ENCODE results near the gene SGSM2. TPM values are rescaled to one million over a fixed set of nuclear protein-coding genes. Genes with fewer than 3 reads are reported as not detected.
A peak's percentile ranks its signal among the peaks of the same experiment; 100 is the strongest.

Gene SGSM2
- total RNA-seq, 4 donors from 2014 or later = 32.9 to 58.6 (median 47.4) TPM

DNA sequence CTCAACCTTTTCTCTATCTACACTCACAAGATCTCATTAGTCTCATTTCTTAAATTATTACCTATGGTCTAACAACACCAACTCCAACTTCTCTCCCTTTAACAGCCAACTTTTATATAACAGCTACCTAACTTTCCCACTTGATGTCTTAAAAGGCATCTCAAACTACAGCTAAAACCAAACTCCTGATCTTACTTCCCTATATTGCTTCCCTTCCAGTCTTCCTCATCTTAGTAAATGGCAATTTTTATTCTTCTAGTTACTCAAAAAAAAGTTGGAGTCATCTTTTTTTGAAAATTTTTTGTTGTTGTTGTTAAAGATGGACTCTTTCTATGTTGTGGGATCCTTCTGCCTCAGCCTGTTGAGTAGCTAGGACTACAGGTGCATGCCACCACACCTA, 18.2 kb upstream of the SGSM2 start:
- Histone ChIP-seq H3K4me3 (no peak overlapping the region), H3K27ac (no peak overlapping the region), H3K36me3 (peaks cover 0 to 62% of the 10 kb centered on the region in 2 donors), H3K4me1 (no peaks in the 10 kb centered on the region), H3K9me3 (no peaks in the 10 kb centered on the region), H3K27me3 (no peaks in the 10 kb centered on the region)
- TF ChIP-seq, protein P1, sequence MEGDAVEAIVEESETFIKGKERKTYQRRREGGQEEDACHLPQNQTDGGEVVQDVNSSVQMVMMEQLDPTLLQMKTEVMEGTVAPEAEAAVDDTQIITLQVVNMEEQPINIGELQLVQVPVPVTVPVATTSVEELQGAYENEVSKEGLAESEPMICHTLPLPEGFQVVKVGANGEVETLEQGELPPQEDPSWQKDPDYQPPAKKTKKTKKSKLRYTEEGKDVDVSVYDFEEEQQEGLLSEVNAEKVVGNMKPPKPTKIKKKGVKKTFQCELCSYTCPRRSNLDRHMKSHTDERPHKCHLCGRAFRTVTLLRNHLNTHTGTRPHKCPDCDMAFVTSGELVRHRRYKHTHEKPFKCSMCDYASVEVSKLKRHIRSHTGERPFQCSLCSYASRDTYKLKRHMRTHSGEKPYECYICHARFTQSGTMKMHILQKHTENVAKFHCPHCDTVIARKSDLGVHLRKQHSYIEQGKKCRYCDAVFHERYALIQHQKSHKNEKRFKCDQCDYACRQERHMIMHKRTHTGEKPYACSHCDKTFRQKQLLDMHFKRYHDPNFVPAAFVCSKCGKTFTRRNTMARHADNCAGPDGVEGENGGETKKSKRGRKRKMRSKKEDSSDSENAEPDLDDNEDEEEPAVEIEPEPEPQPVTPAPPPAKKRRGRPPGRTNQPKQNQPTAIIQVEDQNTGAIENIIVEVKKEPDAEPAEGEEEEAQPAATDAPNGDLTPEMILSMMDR (IDR thresholded peaks at IDR 0.05) = no peak
- TF ChIP-seq POLR2A (IDR thresholded peaks at IDR 0.05) (no peak), EP300 (IDR thresholded peaks at IDR 0.05) (no peak), POLR2AphosphoS5 (IDR thresholded peaks at IDR 0.05) (no peak)
- no peak for ATAC-seq

GRCh38 chr17:2321399-2321798, 15.9 kb upstream of the SGSM2 start:
- no peak overlapping the region for H3K27ac ChIP-seq
- no peaks in the 10 kb centered on the region for H3K27me3 ChIP-seq
- H3K9me3 ChIP-seq = no peaks in the 10 kb centered on the region
- WGBS, 2 donors (ENCODE audit: low coverage in 1 of 2) = 45 to 57% methylated on average over 1 of the region's 1 CpG
- ATAC-seq = no peak
- no peaks in the 10 kb centered on the region for H3K4me1 ChIP-seq
- no peak overlapping the region for H3K4me3 ChIP-seq
- H3K36me3 ChIP-seq = peaks cover 6 to 85% of the 10 kb centered on the region in 2 donors
- TF ChIP-seq, protein P1 (IDR thresholded peaks at IDR 0.05) = no peak
- no peak for TF ChIP-seq POLR2A (IDR thresholded peaks at IDR 0.05)

GRCh38 chr17:2323629-2324314, 13.5 kb upstream of the SGSM2 start:
- 56 to 84% methylated on average over 2 of the region's 2 CpGs for WGBS, 2 donors (ENCODE audit: low coverage in 1 of 2)
- H3K4me1 ChIP-seq = no peaks in the 10 kb centered on the region
- no peak for TF ChIP-seq POLR2AphosphoS5 (IDR thresholded peaks at IDR 0.05)
- TF ChIP-seq POLR2A (IDR thresholded peaks at IDR 0.05) = no peak
- no peak for TF ChIP-seq EP300 (IDR thresholded peaks at IDR 0.05)
- TF ChIP-seq, protein P1 (IDR thresholded peaks at IDR 0.05) = no peak
- no peak for ATAC-seq
- H3K27ac ChIP-seq = no peak overlapping the region
- peaks cover 6 to 100% of the 10 kb centered on the region in 2 donors for H3K36me3 ChIP-seq
- no peak overlapping the region for H3K4me3 ChIP-seq
- no peaks in the 10 kb centered on the region for H3K27me3 ChIP-seq
- H3K9me3 ChIP-seq = no peaks in the 10 kb centered on the region

- no peak for TF ChIP-seq POLR2AphosphoS5 (IDR thresholded peaks at IDR 0.05)
- TF ChIP-seq, protein P1 (IDR thresholded peaks at IDR 0.05) = no peak
- no peak for TF ChIP-seq POLR2A (IDR thresholded peaks at IDR 0.05)
- TF ChIP-seq EP300 (IDR thresholded peaks at IDR 0.05) = no peak
- 40 to 68% methylated on average over 1 to 3 of the region's 3 CpGs for WGBS, 2 donors (ENCODE audit: low coverage in 1 of 2)
- Histone ChIP-seq H3K27me3 (no peaks in the 10 kb centered on the region), H3K36me3 (peaks cover 13 to 91% of the 10 kb centered on the region in 2 donors), H3K9me3 (no peaks in the 10 kb centered on the region), H3K4me1 (peaks cover 0 to 16% (median 5%) of the 10 kb centered on the region in 3 donors), H3K27ac (no peak overlapping the region), H3K4me3 (no peak overlapping the region)
- ATAC-seq = no peak
These were observed 6.0 kb upstream of the SGSM2 start for GRCh38 chr17:2331303-2331702.

DNA sequence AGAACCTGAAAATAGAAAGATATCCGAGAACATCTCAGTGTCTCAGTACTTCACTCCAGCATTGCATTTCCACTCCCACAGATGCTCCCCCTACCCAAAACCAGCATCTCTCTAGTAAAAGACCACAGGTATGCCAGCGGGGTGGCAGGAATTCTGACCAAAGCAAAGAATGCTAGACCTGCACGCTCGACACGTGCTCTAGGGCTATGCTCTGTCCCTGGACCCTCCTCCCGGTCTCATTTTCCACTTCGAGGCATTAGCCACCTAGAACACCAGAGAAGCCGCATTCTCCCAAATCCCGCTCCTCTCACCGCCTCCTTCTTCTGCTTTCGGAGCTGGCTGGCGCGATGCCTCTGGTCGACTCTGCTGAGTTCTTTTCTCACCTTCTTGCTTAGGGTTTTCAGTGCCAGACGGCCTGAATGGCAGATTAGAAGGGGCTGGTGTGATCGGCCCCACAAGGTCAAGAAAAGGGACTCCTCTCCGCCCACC, 1.5 kb upstream of the SGSM2 start:
- Histone ChIP-seq H3K9me3 (no peaks in the 10 kb centered on the region), H3K4me1 (peaks cover 0 to 40% (median 5%) of the 10 kb centered on the region in 3 donors), H3K27me3 (no peaks in the 10 kb centered on the region), H3K27ac (peak overlapping the region in 3 of 4 donors; percentile 95), H3K4me3 (peak overlapping the region; percentile 75 to 98), H3K36me3 (peaks cover 8 to 47% of the 10 kb centered on the region in 2 donors)
- WGBS, 2 donors (ENCODE audit: low coverage in 1 of 2) = 4% methylated on average over 13 to 15 of the region's 17 CpGs
- TF ChIP-seq, protein P1 (IDR thresholded peaks at IDR 0.05) = no peak
- no peak for TF ChIP-seq POLR2A (IDR thresholded peaks at IDR 0.05)
- ATAC-seq = no peak

All from gastroesophageal sphincter (tissue), 4 donors.